GM18526 (cell line): ENCODE results near the gene SCNN1A.

Experiments
- POLR2A ChIP-seq: IDR thresholded peaks from 3 replicates; pipeline ENCODE4 v1.6.1; 2011; ENCODE audit not compliant: insufficient read length; ENCODE audit errors: extremely low read depth

The SCNN1A gene

GRCh38 chr12:6376079-6376869 is 911 bp upstream of the SCNN1A start:
- TF ChIP-seq POLR2A, result no peak

- no peak for TF ChIP-seq POLR2A
Observed at GRCh38 chr12:6374786-6375160, 590 bp downstream of the SCNN1A start.

GRCh38 chr12:6374028-6374785 is 1.2 kb downstream of the SCNN1A start:
- TF ChIP-seq POLR2A, result no peak

GRCh38 chr12:6373022-6373787 is 2.2 kb downstream of the SCNN1A start:
- TF ChIP-seq POLR2A, result no peak

GRCh38 chr12:6372403-6373003 is 2.9 kb downstream of the SCNN1A start:
- TF ChIP-seq POLR2A, result no peak

- TF ChIP-seq POLR2A, result no peak
Observed at GRCh38 chr12:6370994-6371754, 4.2 kb downstream of the SCNN1A start.

- TF ChIP-seq POLR2A, result no peak
Observed at GRCh38 chr12:6370576-6370935, 4.8 kb downstream of the SCNN1A start.

GRCh38 chr12:6369916-6370575 is 5.3 kb downstream of the SCNN1A start:
- TF ChIP-seq POLR2A, result no peak

DNA sequence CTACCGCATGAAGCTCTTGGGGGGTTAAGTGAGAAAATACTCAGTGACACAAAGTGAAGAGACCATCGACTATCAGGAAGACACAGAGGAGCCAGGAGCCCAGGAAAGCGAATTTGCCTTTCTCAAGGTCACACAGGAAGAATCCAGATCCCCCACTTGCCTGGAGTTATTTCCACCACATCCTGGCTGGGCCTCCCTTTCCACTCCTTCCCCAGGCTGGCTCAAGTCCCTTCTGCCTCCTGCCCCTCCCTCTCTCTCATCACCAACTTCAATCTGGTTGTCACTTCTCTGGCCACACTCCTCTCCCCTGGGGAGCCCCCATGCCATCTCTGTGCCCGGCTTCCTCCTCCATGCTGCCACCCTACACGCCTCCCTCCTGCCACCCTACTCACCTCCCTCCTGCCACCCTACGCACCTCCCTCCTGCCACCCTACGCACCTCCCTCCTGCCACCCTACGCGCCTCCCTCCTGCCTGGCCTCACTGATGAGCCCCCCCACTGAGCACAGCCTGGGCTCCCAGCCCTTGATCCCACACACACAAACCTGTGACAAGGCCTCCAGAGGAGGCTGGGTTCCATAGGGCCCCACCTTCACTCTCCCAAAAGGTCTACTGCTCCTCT is 6.3 kb downstream of the SCNN1A start:
- no peak for TF ChIP-seq POLR2A

GRCh38 chr12:6367969-6368892 is 7.1 kb downstream of the SCNN1A start:
- TF ChIP-seq POLR2A, result no peak

GRCh38 chr12:6367065-6367968 is 8.0 kb downstream of the SCNN1A start:
- no peak for TF ChIP-seq POLR2A

GRCh38 chr12:6364044-6364374 is 11.4 kb downstream of the SCNN1A start:
- no peak for TF ChIP-seq POLR2A
